Measurements from ENCODE around the gene CASK.

DNA sequence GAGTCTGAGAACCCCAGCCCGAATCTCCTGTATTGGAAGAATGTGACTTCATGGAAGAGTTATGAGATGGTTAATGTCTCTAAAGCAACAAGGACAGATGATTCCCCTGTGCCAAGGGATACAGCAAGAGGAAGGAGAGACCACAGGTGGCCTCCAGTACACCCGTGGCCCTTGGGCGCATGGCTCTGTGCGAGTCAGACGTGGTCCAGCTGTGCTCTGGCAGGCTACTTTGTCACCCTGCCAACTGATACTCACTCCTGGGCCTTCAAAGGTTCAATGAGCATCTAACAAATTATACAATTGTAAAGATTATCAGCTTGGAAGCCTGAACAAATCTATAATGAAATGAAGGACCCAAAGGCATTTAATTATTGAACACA, 404.5 kb downstream of the CASK start:
- TF ChIP-seq, protein P1, sequence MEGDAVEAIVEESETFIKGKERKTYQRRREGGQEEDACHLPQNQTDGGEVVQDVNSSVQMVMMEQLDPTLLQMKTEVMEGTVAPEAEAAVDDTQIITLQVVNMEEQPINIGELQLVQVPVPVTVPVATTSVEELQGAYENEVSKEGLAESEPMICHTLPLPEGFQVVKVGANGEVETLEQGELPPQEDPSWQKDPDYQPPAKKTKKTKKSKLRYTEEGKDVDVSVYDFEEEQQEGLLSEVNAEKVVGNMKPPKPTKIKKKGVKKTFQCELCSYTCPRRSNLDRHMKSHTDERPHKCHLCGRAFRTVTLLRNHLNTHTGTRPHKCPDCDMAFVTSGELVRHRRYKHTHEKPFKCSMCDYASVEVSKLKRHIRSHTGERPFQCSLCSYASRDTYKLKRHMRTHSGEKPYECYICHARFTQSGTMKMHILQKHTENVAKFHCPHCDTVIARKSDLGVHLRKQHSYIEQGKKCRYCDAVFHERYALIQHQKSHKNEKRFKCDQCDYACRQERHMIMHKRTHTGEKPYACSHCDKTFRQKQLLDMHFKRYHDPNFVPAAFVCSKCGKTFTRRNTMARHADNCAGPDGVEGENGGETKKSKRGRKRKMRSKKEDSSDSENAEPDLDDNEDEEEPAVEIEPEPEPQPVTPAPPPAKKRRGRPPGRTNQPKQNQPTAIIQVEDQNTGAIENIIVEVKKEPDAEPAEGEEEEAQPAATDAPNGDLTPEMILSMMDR (IDR thresholded peaks at IDR 0.05; ENCODE audit: low read depth, low read length, missing input control): no peak
- TF ChIP-seq SP1 (IDR thresholded peaks at IDR 0.05) (no peak), JUND (IDR thresholded peaks at IDR 0.05) (no peak), GABPA (IDR thresholded peaks at IDR 0.05 in 1 of 2, conservative IDR thresholded peaks at IDR 0.05 in 1 of 2) (no peak)
